Measurements from ENCODE around the gene SHH.

Gene SHH

GRCh38 chr7:155811895-155812761, at the start of gene SHH:
Gene SHH, minus strand, starts transcription at chr7:155812463. Its CDS starts 341 bp downstream, at chr7:155812122.
- DNase-seq = no peak

DNA sequence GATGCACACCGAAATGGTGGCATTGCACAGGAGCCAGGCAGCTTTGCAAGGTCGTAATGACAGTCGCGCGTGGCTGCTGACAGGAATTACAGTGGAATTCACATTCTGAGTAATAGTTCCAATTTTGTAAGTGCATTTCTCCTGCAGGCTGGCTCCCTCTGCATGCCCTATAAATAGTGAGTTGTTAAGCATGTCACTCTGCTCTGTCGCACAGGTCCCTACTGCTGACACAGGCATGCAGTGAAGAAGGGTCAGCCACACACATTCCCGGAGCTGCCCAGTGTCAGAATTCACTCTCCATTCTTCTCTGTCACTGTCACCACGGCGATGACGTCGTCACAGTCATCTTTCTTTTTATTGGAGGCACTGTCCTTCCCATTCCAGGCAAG, 49.2 kb upstream of the SHH start:
- DNase-seq = no peak

DNA sequence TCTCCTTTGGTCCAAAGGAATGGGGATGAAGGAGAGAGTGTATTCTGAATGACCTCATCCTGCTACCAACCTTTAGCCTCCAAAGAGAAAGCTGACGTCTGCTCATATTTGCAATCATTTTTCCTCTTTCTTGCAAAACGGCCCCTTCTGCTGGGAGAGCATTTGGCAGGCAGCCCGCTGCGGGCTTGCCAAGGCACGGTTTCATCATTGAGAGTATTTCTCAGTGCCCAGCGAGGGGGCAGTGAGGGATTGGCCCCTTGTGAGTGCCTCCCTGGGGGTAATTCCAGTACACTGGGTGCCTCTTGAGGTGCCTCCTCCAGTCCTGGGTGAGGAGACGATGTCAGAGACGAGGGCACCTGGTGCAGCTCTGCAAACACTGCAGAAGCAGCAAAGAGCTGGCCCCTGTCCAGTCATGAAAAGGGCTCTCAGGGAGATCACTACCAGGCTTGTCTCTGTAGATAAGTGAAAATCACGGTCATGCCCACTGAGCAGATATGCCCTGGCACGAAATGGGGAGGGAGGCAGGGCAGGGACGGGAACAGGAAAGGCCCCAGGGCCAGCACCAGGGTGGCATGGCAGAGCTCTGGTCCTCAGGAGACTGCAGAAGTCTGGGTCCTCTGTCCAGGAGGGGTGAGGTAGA, 48.7 kb upstream of the SHH start:
- DNase-seq = no peak

- DNase-seq = no peak
These were observed 48.2 kb upstream of the SHH start for GRCh38 chr7:155860461-155860839.

- no peak for DNase-seq
These were observed 46.3 kb upstream of the SHH start for GRCh38 chr7:155858521-155859061.

GRCh38 chr7:155857141-155857540, 44.9 kb upstream of the SHH start:
- DNase-seq = no peak

DNA sequence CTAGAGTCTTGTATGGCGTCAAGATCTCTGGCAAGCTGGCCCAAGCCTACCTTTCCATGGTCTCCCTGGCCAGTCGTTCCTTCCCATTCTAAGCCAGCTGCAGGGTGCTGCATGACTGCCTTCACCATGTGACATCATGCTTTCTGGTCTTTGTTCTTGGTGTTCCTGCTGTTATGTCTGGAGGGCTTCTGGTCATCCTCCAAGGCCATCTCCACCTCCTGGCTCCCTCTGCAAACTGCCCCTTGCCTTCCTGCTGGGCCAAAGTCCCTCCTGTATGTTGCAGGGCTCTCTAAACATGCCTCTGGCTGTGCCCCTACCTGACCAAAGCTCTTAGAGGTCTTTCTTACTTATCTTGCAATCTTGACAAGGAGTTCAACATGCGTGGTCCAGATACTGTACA, 44.4 kb upstream of the SHH start:
- DNase-seq = no peak

DNA sequence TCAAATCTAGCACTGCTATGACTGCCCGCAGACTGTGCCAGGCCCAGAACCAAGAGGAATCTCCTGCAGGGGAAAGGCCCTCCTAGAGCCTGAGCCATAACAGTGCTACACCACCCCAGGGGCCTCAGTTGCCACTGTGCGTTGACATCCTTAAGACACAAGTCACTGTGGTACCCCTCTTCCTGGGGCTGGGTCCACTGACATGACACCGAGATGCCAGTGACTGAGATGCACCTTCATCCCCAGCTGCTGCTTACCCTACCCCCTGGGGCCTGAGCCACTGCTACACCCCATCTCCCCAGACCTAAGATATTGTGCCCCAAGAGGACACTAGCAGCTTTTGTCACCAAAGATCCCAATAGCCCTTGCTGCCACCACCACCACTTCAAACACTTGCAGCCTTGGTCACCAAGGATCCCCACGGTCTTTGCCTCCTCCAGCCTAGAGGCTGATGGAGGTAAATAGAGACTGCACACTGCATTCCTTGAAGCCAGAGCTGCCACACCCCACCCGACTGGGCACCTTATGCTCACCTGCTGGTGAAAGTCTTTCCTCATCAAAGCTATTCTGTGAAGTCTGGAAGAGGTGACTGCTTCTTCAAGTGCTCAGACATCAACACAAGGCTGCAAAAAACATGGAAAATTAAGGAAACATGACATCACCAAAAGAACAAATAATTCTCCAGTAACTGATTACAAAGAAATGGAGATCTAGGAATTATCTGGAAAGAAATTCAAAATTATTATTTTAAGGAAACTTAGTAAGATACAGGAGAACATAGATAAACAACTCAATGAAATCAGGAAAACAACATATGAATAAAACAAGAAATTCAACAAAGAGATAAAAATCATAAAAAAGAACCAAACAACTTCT, 40.4 kb upstream of the SHH start:
- no peak for DNase-seq

GRCh38 chr7:155851892-155852291, 39.6 kb upstream of the SHH start:
- DNase-seq = no peak

DNA sequence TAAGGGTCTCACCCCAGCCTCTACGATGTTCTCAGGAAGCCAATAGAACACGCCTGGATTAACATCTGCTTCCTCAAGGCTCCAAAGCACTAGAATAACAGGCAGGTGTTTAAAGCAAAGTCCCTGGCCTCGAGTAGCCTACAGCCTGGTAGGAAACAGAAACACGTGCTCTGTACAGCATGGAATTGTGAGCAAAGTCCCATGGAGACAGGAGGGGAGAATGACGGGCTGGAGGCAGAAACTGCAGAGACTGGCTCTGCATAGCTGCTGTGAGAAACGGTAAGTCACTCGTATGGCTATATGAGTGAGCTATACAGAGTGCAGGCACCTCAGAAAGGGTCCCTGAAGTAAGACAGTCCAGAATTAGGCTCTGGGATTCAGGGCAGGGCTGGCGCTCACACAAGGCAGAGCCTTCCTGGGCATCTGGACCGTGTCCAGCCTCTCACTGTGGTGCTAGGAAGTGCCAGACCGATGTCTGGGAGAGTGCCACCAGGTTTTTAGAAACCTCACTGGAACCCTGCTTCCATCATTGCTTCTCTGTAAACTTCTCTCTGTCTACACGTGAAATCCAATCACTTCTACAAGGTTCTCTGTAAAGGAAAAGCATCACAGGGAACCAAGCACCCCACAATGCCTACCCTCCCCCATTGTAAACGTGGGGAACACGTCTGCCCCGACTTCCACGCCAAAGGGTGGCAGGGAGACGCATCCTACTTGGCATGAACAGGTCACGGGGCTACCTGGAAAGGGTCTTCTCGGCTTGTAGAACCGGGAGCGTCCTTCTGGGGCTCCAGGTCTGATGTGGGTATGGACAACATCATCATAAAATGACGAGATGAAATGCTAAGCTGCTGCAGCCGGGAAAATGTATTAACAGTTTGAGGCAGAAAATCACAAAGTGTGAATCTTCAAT, 38.8 kb upstream of the SHH start:
- no peak for DNase-seq

DNA sequence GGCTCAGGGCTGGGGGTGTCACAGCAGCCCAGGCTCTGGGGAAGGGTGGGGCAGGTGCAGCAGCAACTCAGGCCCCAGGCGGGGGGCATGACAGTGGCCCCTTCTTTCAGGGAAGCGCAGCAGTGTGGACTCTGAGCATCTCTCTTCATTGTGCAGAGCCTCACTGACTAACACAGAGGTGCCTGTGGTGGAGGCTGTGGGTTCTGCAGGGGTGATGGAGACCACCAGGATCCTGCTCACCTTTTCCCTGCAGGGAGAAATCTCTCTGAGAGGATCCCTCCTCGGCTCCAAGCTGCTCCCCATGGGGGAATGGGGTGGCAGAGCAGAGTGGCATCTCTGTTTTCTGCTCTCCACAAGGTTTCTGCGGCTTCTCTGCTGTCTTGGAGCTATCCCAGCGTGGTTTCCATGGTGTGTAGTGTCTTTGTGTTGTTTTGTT, 37.8 kb upstream of the SHH start:
- no peak for DNase-seq

- DNase-seq = no peak
These were observed 36.7 kb upstream of the SHH start for GRCh38 chr7:155848691-155849669.

DNA sequence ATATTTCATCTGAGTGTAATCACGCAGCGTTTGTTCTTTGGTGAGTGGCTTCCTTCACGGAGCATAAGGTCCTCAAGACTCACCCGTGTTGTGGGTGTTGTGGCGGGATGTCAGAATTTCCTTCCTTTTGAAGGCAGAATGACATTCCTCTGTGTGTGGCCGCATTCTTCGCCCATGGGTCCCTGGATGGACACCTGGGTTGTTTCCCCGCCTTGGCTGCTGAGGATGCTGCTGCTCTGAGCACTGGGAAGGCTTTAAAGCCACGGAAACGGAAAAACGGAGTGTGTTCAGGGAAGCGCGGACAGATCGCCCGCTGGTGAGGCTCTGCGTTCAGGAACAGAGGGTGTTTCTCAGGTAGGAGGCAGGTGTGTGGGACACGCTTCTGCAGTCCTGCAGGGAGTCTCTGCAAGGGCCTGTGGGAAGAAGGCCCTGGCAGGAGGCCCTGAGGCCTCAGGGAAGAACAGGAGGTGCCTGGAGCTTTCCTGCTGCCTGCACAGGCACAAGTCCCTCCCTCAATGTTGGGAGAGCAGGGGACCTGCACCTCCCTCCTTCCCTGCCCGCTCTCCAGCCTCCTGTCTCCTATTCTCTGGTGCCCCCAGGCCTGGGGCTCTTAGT, 35.7 kb upstream of the SHH start:
- DNase-seq = no peak

DNA sequence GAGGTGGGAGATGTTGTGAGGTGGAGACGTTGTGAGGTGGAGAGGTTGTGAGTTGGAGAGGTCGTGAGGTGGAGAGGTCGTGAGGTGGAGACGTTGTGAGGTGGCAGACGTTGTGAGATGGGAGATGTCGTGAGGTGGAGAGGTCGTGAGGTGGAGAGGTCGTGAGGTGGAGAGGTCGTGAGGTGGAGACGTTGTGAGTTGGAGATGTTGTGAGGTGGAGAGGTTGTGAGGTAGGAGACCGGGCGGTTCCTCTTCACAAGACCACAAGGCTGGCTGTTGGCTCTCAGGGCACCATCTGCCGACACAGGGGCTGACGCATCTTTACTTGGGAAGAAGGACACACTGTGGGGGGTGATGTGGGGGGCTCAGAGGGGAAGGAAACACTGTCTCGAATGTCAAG, 34.7 kb upstream of the SHH start:
- DNase-seq = no peak

DNA sequence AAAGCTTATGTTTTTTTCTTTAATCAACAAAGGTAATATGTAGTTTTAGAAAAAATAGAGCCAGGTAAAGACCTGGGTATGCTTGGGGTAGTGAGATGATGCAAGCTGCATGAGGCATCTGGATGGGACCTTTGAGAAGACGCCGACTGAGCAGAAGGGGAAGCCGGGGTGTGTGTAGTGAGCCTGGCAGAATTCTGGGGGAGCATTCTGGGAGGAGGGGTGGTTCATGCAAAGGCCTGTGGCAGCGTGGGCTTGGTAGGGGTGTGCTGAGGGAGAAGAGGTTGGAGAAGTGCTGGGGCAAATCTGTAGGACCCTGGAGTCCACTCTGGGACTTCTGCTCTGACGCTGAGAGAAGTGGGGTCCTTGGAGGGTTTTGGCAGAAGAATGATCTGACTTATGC, 33.9 kb upstream of the SHH start:
- no peak for DNase-seq

- DNase-seq = no peak
These were observed 33.0 kb upstream of the SHH start for GRCh38 chr7:155845226-155845625.

GRCh38 chr7:155844526-155844925, 32.3 kb upstream of the SHH start:
- DNase-seq = no peak

GRCh38 chr7:155844019-155844453, 31.8 kb upstream of the SHH start:
- DNase-seq = no peak

GRCh38 chr7:155843426-155844018, 31.3 kb upstream of the SHH start:
- no peak for DNase-seq

All from hematopoietic multipotent progenitor cell treated with erythropoietin and hydrocortisone succinate and interleukin-3 and kit ligand, for 8 days (in vitro differentiated cells).